Testis (tissue), 3 donors: ENCODE data around the gene ACAD9. TPM values are rescaled to one million over a fixed set of nuclear protein-coding genes. Genes with fewer than 3 reads are reported as not detected.

Source experiments
- DNase-seq: peaks from one replicate; pipeline ENCODE4 v3.0.0-alpha.2; 2019
- H3K27ac ChIP-seq, 2 donors: fragments of 200-600 bp; sonication (generic); one replicate each; pipeline ENCODE4 v1.5.1; 2019
- H3K27me3 ChIP-seq: fragments of 200-600 bp; sonication (generic); one replicate; pipeline ENCODE4 v1.5.1; 2019
- H3K36me3 ChIP-seq: fragments of 200-600 bp; sonication (generic); one replicate; pipeline ENCODE4 v1.5.1; 2017; ENCODE audit warnings: low read depth; ENCODE audit errors: missing control alignments
- H3K4me1 ChIP-seq: fragments of 200-600 bp; sonication (generic); one replicate; pipeline ENCODE4 v1.5.1; 2019
- H3K4me3 ChIP-seq, 2 donors: fragments of 200-600 bp; sonication (generic); one replicate each; pipeline ENCODE4 v1.5.1; 2017 to 2019
- H3K9me3 ChIP-seq: fragments of 200-600 bp; sonication (generic); one replicate; pipeline ENCODE4 v1.5.1; 2017
- CTCF ChIP-seq, 3 experiments: fragments of 450-650 bp in 2 of 3; fragments of 200-600 bp in 1 of 3; sonication (generic) in 1 of 3; IDR thresholded peaks; one replicate each; pipeline ENCODE4 v1.5.1; 2016 to 2019; ENCODE audit warnings: antibody characterized with exemption in 3 of 3, mild to moderate bottlenecking in 2 of 3, moderate library complexity in 1 of 3
- POLR2A ChIP-seq: fragments of 450-650 bp; IDR thresholded peaks from one replicate; pipeline ENCODE4 v1.6.1; 2017; ENCODE audit warnings: antibody characterized with exemption, mild to moderate bottlenecking, moderate library complexity
- WGBS, 2 donors: methylation state at CpG; one replicate each; pipeline ENCODE4 v1.1.5; 2018; 5-methylcytosine and 5-hydroxymethylcytosine counted together
- intact Hi-C: fragments of 100-400 bp; cut with DNase I; formaldehyde crosslinking; loops from one replicate; pipeline ENCODE4 v1.15.1; 2023; ENCODE audit warnings: low total_unique reads
- polyA plus RNA-seq: library from polyadenylated mRNA; stranded (reverse); fragments of 350-450 nt; fragmentation: Illumina TruSeq; extraction: RNeasy Lipid Tissue Mini Kit (QIAGEN cat#74804); gene quantifications from one replicate; pipeline ENCODE4 v1.2.3, GENCODE V29; 2014; ENCODE audit warnings: low read depth, low replicate concordance; ENCODE audit not compliant: insufficient read depth
- total RNA-seq, 2 donors: library from RNA; depleted of rRNA; stranded (reverse); fragments of >200 nt; gene quantifications; one replicate each; pipeline ENCODE4 v1.2.3, GENCODE V29; 2016

The ACAD9 gene
- total and polyA plus RNA-seq, 3 donors from 2014 or later = 49.5 to 80.6 (median 80.4) TPM

GRCh38 chr3:128846486-128846891, 32.9 kb upstream of the ACAD9 start:
- peak overlapping the region; percentile 23 to 63 for H3K27ac ChIP-seq
- H3K9me3 ChIP-seq = no peaks in the 10 kb centered on the region
- DNase-seq = no peak
- H3K4me1 ChIP-seq = peaks cover 19% of the 10 kb centered on the region
- H3K27me3 ChIP-seq = no peaks in the 10 kb centered on the region
- peak overlapping the region; percentile 36 to 63 for H3K4me3 ChIP-seq
- intact Hi-C loops = no loop called here
- 59 to 66% methylated on average over 13 of the region's 13 CpGs for WGBS, 2 donors
- no peaks in the 10 kb centered on the region for H3K36me3 ChIP-seq
- TF ChIP-seq CTCF (IDR thresholded peaks at IDR 0.05) = no peak
- TF ChIP-seq POLR2A = no peak

DNA sequence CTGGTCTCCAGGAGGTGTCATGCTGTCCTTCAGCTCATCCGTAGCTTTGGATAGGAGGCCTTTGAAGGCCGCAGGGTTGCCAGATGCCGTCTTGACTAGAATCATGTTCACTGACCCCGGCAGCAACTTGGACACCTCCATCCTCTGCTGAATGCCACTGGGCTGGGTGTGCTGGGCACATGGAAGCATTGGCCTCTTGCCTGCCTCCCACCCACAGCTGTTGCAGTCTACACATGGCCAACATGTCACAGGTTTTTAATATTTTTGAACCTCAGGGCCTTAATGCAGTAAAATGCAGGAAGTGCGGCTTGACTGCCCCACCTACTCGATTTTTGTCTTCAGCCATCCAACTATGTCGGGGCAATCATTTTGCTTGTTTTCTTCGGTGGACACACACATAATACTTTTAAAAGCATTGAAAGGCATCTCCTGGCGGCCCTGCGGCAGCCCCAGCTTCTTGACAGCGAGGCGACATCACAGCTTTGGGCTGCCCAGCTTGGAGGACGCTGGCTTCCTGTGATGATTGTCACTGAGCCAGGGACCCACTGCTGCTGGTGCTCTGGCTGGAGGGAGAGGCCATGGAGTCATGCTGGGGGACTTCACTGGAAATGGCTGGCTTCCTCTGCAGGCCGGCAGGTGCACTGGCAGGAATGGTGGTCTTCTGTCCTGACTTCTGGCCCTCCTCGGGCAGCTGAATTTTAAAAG, 31.6 kb upstream of the ACAD9 start:
- Histone ChIP-seq H3K4me3 (no peak overlapping the region), H3K27ac (no peak overlapping the region), H3K9me3 (no peaks in the 10 kb centered on the region), H3K36me3 (no peaks in the 10 kb centered on the region), H3K27me3 (no peaks in the 10 kb centered on the region), H3K4me1 (peaks cover 19% of the 10 kb centered on the region)
- intact Hi-C loops = no loop called here
- DNase-seq = no peak
- 90 to 95% methylated on average over 12 to 15 of the region's 15 CpGs for WGBS, 2 donors
- TF ChIP-seq POLR2A (no peak), CTCF (IDR thresholded peaks at IDR 0.05) (no peak)

DNA sequence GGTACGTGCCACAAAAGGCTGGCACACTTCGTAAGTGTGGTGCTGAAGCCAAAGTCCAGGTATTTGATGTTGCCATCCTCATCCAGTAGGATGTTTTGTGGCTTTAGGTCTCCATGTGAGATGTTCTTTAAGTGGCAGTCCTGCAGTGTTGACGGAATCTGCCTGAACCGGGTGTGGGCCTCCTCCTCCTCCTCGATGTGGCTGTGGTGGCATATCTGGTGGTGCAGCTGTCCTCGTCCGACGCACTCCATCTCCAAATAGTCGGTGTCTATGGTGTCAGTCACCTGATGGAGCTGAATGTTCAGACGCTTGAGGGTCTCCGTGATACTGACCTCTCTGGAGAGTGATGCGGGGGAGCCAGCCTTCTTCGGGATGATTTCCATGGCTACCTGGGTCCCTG, 30.5 kb upstream of the ACAD9 start:
- DNase-seq = no peak
- Histone ChIP-seq H3K9me3 (no peaks in the 10 kb centered on the region), H3K4me3 (no peak overlapping the region), H3K4me1 (peaks cover 19% of the 10 kb centered on the region), H3K27me3 (no peaks in the 10 kb centered on the region), H3K27ac (no peak overlapping the region), H3K36me3 (no peaks in the 10 kb centered on the region)
- intact Hi-C loops = no loop called here
- 95% methylated on average over 12 to 13 of the region's 13 CpGs for WGBS, 2 donors
- no peak for TF ChIP-seq CTCF (IDR thresholded peaks at IDR 0.05)
- TF ChIP-seq POLR2A = no peak

- 69 to 72% methylated on average over 8 to 11 of the region's 11 CpGs for WGBS, 2 donors
- TF ChIP-seq CTCF (IDR thresholded peaks at IDR 0.05) = no peak
- no peak for TF ChIP-seq POLR2A
- intact Hi-C loops = no loop called here
Measured at GRCh38 chr3:128849911-128850455, 29.4 kb upstream of the ACAD9 start.

DNA sequence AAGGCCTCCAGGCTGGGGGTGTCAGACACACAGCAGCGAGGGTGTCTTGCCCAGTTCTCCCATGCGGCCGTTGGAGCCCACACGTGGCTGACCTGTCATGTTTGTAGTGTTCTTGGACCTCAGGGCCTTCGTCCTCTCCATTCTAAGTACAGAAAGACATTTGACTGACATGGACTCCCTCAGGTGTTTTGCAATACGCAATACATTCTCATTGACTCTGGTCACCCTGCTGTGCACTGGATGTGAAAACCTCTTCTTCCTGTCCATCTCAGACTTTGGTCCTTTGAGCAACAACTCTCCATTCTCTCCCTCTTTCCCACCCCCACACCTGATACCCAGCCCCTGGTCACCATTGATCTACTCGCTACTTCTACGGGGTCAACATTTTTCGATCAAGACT, 28.9 kb upstream of the ACAD9 start:
- peaks cover 9% of the 10 kb centered on the region for H3K4me1 ChIP-seq

More at GRCh38 chr3:128849911-128850455, 29.4 kb upstream of the ACAD9 start:
- H3K27me3 ChIP-seq = no peaks in the 10 kb centered on the region
- H3K36me3 ChIP-seq = no peaks in the 10 kb centered on the region
- no peak for DNase-seq
- H3K27ac ChIP-seq = no peak overlapping the region
- H3K9me3 ChIP-seq = no peaks in the 10 kb centered on the region
- H3K4me3 ChIP-seq = no peak overlapping the region
- peaks cover 15% of the 10 kb centered on the region for H3K4me1 ChIP-seq

More for the DNA sequence above, 28.9 kb upstream of the ACAD9 start:
- Histone ChIP-seq H3K36me3 (no peaks in the 10 kb centered on the region), H3K9me3 (no peaks in the 10 kb centered on the region), H3K27ac (no peak overlapping the region), H3K27me3 (no peaks in the 10 kb centered on the region), H3K4me3 (no peak overlapping the region)
- DNase-seq = no peak
- TF ChIP-seq CTCF (IDR thresholded peaks at IDR 0.05) (no peak), POLR2A (no peak)
- intact Hi-C loops = no loop called here
- WGBS, 2 donors = 93 to 94% methylated on average over 9 of the region's 9 CpGs
